Measurements from ENCODE around the gene KPNA2. TPM values are rescaled to one million over a fixed set of nuclear protein-coding genes. Genes with fewer than 3 reads are reported as not detected.
"Not testable (repeated sequence)": the region's sequence is repeated elsewhere in the genome, so short reads cannot be mapped to it uniquely, and the experiment has no call there.

KPNA2 gene
- total RNA-seq, 1 donor from 2014 or later: 95.4 TPM

GRCh38 chr17:68016838-68017237 is 18.7 kb upstream of the KPNA2 start:
- no peak for DNase-seq (ENCODE audit: low spot score)

GRCh38 chr17:68018493-68018892 is 17.0 kb upstream of the KPNA2 start:
- H3K27ac Mint-ChIP-seq (ENCODE audit: unreplicated experiment); H3K27me3 Mint-ChIP-seq (ENCODE audit: low read depth); H3K36me3 Mint-ChIP-seq (ENCODE audit: low read depth); H3K4me3 Mint-ChIP-seq (ENCODE audit: unreplicated experiment); H3K9me3 Mint-ChIP-seq (ENCODE audit: low read depth): not testable (repeated sequence)
- DNase-seq (ENCODE audit: low spot score): peak; percentile 35
- H3K4me1 Mint-ChIP-seq (ENCODE audit: low read depth): peaks cover 14% of the 10 kb centered on the region

More at GRCh38 chr17:68016838-68017237, 18.7 kb upstream of the KPNA2 start:
- no peak for TF ChIP-seq CTCF (IDR thresholded peaks at IDR 0.05)
- Mint-ChIP-seq H3K27ac (ENCODE audit: unreplicated experiment) (no peak overlapping the region), H3K36me3 (ENCODE audit: low read depth) (no peaks in the 10 kb centered on the region), H3K9me3 (ENCODE audit: low read depth) (no peaks in the 10 kb centered on the region), H3K27me3 (ENCODE audit: low read depth) (no peaks in the 10 kb centered on the region), H3K4me1 (ENCODE audit: low read depth) (peaks cover 14% of the 10 kb centered on the region), H3K4me3 (ENCODE audit: unreplicated experiment) (no peak overlapping the region)

- peaks cover 14% of the 10 kb centered on the region for H3K4me1 Mint-ChIP-seq (ENCODE audit: low read depth)
- H3K36me3 Mint-ChIP-seq (ENCODE audit: low read depth): no peaks in the 10 kb centered on the region
- no peak for DNase-seq (ENCODE audit: low spot score)
- no peak for TF ChIP-seq CTCF (IDR thresholded peaks at IDR 0.05)
- H3K27me3 Mint-ChIP-seq (ENCODE audit: low read depth): no peaks in the 10 kb centered on the region
- peak overlapping the region; percentile 22 for H3K27ac Mint-ChIP-seq (ENCODE audit: unreplicated experiment)
- H3K4me3 Mint-ChIP-seq (ENCODE audit: unreplicated experiment): peak overlapping the region; percentile 78
- H3K9me3 Mint-ChIP-seq (ENCODE audit: low read depth): no peaks in the 10 kb centered on the region
Measured at GRCh38 chr17:68019336-68019674, 16.2 kb upstream of the KPNA2 start.

- Mint-ChIP-seq H3K4me1 (ENCODE audit: low read depth) (peaks cover 14% of the 10 kb centered on the region), H3K27me3 (ENCODE audit: low read depth) (no peaks in the 10 kb centered on the region), H3K36me3 (ENCODE audit: low read depth) (no peaks in the 10 kb centered on the region), H3K27ac (ENCODE audit: unreplicated experiment) (peak overlapping the region; percentile 67), H3K9me3 (ENCODE audit: low read depth) (no peaks in the 10 kb centered on the region), H3K4me3 (ENCODE audit: unreplicated experiment) (peak overlapping the region; percentile 78)
- peak; percentile 58 for TF ChIP-seq CTCF (IDR thresholded peaks at IDR 0.05)
- peak; percentile 96 for DNase-seq (ENCODE audit: low spot score)
Measured at GRCh38 chr17:68019675-68020408, 15.7 kb upstream of the KPNA2 start.

GRCh38 chr17:68020409-68020756 is 15.2 kb upstream of the KPNA2 start:
- peak overlapping the region; percentile 67 for H3K27ac Mint-ChIP-seq (ENCODE audit: unreplicated experiment)

GRCh38 chr17:68020791-68021190 is 14.7 kb upstream of the KPNA2 start:
- DNase-seq (ENCODE audit: low spot score); H3K27me3 Mint-ChIP-seq (ENCODE audit: low read depth); H3K36me3 Mint-ChIP-seq (ENCODE audit: low read depth); H3K9me3 Mint-ChIP-seq (ENCODE audit: low read depth): not testable (repeated sequence)
- Mint-ChIP-seq H3K4me3 (ENCODE audit: unreplicated experiment) (peak overlapping the region; percentile 78), H3K27ac (ENCODE audit: unreplicated experiment) (peak overlapping the region; percentile 67), H3K4me1 (ENCODE audit: low read depth) (peaks cover 14% of the 10 kb centered on the region)

More at GRCh38 chr17:68020409-68020756, 15.2 kb upstream of the KPNA2 start:
- no peaks in the 10 kb centered on the region for H3K36me3 Mint-ChIP-seq (ENCODE audit: low read depth)
- no peaks in the 10 kb centered on the region for H3K27me3 Mint-ChIP-seq (ENCODE audit: low read depth)
- H3K9me3 Mint-ChIP-seq (ENCODE audit: low read depth): no peaks in the 10 kb centered on the region
- TF ChIP-seq CTCF (IDR thresholded peaks at IDR 0.05): no peak
- H3K4me1 Mint-ChIP-seq (ENCODE audit: low read depth): peaks cover 14% of the 10 kb centered on the region
- DNase-seq (ENCODE audit: low spot score): no peak
- H3K4me3 Mint-ChIP-seq (ENCODE audit: unreplicated experiment): peak overlapping the region; percentile 78

All from chondrocyte (in vitro differentiated cells).